Thyroid gland (tissue), 4 donors: ENCODE results near the gene KICS2.

Experiments used
- CTCF ChIP-seq, 6 experiments: fragments of 200-600 bp in 3 of 6; fragments of 450-650 bp in 3 of 6; sonication (generic) in 3 of 6; IDR thresholded peaks; one replicate each; pipeline ENCODE4 v1.5.1; 2016 to 2019; ENCODE audit warnings: antibody characterized with exemption in 6 of 6, mild to moderate bottlenecking in 2 of 6, inconsistent platforms in 1 of 6, moderate library complexity in 1 of 6
- POLR2A ChIP-seq, 2 donors: fragments of 450-650 bp; IDR thresholded peaks; one replicate each; pipeline ENCODE4 v1.6.1; 2017; ENCODE audit warnings: antibody characterized with exemption in 2 of 2, mild to moderate bottlenecking in 2 of 2, moderate library complexity in 1 of 2

- TF ChIP-seq CTCF (IDR thresholded peaks at IDR 0.05) (no peak), POLR2A (IDR thresholded peaks at IDR 0.05) (no peak)
Measured at GRCh38 chr12:64255249-64255648, 33.2 kb upstream of the KICS2 start.
